ENCODE data around the gene SLC7A11.

DNA sequence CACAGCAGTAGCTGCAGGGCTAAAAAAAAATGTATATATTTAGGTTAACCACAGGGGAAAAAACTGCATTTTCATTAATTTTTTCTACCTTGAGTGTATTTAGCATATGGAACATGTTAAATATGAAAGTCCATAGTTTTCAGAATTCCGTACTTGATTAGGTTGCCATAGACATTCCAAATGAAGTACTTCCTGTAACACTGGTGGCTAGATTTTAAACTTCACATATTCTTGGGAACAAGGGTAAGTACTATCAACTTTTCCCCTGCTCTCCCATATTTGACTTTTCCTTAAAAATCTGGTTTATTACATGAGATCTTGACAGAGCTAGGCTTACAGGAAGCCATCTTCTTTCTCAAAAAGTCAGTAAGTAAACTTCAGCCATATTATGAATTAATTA lies 9.8 kb downstream of the SLC7A11 start:
- TF ChIP-seq ZNF232 (CRISPR knock-in tag; IDR thresholded peaks at IDR 0.05) (no peak), SP1 (CRISPR knock-in tag; conservative IDR thresholded peaks at IDR 0.05) (no peak), JUN (CRISPR knock-in tag; IDR thresholded peaks at IDR 0.05) (no peak), FOXJ3 (CRISPR knock-in tag; IDR thresholded peaks at IDR 0.05; ENCODE audit: borderline replicate concordance) (no peak)
- TF ChIP-seq, protein P1, sequence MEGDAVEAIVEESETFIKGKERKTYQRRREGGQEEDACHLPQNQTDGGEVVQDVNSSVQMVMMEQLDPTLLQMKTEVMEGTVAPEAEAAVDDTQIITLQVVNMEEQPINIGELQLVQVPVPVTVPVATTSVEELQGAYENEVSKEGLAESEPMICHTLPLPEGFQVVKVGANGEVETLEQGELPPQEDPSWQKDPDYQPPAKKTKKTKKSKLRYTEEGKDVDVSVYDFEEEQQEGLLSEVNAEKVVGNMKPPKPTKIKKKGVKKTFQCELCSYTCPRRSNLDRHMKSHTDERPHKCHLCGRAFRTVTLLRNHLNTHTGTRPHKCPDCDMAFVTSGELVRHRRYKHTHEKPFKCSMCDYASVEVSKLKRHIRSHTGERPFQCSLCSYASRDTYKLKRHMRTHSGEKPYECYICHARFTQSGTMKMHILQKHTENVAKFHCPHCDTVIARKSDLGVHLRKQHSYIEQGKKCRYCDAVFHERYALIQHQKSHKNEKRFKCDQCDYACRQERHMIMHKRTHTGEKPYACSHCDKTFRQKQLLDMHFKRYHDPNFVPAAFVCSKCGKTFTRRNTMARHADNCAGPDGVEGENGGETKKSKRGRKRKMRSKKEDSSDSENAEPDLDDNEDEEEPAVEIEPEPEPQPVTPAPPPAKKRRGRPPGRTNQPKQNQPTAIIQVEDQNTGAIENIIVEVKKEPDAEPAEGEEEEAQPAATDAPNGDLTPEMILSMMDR (IDR thresholded peaks at IDR 0.05): no peak
- TF ChIP-seq, protein P2, sequence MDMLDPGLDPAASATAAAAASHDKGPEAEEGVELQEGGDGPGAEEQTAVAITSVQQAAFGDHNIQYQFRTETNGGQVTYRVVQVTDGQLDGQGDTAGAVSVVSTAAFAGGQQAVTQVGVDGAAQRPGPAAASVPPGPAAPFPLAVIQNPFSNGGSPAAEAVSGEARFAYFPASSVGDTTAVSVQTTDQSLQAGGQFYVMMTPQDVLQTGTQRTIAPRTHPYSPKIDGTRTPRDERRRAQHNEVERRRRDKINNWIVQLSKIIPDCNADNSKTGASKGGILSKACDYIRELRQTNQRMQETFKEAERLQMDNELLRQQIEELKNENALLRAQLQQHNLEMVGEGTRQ (CRISPR knock-in tag; IDR thresholded peaks at IDR 0.05): no peak
- TF ChIP-seq, protein P3, sequence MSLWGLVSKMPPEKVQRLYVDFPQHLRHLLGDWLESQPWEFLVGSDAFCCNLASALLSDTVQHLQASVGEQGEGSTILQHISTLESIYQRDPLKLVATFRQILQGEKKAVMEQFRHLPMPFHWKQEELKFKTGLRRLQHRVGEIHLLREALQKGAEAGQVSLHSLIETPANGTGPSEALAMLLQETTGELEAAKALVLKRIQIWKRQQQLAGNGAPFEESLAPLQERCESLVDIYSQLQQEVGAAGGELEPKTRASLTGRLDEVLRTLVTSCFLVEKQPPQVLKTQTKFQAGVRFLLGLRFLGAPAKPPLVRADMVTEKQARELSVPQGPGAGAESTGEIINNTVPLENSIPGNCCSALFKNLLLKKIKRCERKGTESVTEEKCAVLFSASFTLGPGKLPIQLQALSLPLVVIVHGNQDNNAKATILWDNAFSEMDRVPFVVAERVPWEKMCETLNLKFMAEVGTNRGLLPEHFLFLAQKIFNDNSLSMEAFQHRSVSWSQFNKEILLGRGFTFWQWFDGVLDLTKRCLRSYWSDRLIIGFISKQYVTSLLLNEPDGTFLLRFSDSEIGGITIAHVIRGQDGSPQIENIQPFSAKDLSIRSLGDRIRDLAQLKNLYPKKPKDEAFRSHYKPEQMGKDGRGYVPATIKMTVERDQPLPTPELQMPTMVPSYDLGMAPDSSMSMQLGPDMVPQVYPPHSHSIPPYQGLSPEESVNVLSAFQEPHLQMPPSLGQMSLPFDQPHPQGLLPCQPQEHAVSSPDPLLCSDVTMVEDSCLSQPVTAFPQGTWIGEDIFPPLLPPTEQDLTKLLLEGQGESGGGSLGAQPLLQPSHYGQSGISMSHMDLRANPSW (CRISPR knock-in tag; conservative IDR thresholded peaks at IDR 0.05; ENCODE audit: low read depth): no peak
- TF ChIP-seq, protein P4, sequence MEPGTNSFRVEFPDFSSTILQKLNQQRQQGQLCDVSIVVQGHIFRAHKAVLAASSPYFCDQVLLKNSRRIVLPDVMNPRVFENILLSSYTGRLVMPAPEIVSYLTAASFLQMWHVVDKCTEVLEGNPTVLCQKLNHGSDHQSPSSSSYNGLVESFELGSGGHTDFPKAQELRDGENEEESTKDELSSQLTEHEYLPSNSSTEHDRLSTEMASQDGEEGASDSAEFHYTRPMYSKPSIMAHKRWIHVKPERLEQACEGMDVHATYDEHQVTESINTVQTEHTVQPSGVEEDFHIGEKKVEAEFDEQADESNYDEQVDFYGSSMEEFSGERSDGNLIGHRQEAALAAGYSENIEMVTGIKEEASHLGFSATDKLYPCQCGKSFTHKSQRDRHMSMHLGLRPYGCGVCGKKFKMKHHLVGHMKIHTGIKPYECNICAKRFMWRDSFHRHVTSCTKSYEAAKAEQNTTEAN (CRISPR knock-in tag; IDR thresholded peaks at IDR 0.05): no peak

All from WTC11 (cell line).